HCT116 (cell line): ENCODE measurements around the gene DNMT3L. TPM values are rescaled to one million over a fixed set of nuclear protein-coding genes. Genes with fewer than 3 reads are reported as not detected.
A peak's percentile ranks its signal among the peaks of the same experiment; 100 is the strongest.

Source experiments
- ATAC-seq: fragments of 200-7000 bp; cut with Tn5 transposase; 2 replicates; pipeline ENCODE4 v1.9.1; 2020; ENCODE audit warnings: mild to moderate bottlenecking, moderate library complexity
- BruUV-seq: library from RNA; stranded (reverse); fragments of 400-500 nt; replicated peaks from 2 replicates; lab custom pipeline; 2021; lab: Mats Ljungman, UMichigan
- CTCF ChIA-PET: fragments of 300-600 bp; sonication (Branson Sonifier 250); formaldehyde crosslinking; loops from one replicate; lab custom pipeline; 2021; ENCODE audit warnings: antibody characterized with exemption; lab: Charles Lee
- POLR2A ChIA-PET: fragments of 300-600, 350-600 bp; sonication (Branson Sonifier 250); formaldehyde crosslinking; loops from one replicate; lab custom pipeline; 2021; ENCODE audit warnings: antibody characterized with exemption; lab: Charles Lee
- RAD21 ChIA-PET, 2 experiments: fragments of 300-600 bp; sonication (Branson Sonifier 250); formaldehyde crosslinking; loops; one replicate each; lab custom pipeline; 2023; ENCODE audit warnings: low total read pairs in 2 of 2; ENCODE audit not compliant: uncharacterized antibody in 2 of 2, unreplicated experiment in 2 of 2, low non-redundant PET in 1 of 2; lab: Charles Lee
- DNase-seq: peaks from one replicate; pipeline ENCODE4 v3.0.0-alpha.2; 2010; ENCODE audit warnings: low read depth, low spot score
- H2AFZ ChIP-seq: fragments of 200-600 bp; shearing (Covaris generic), sonication (generic); 2 replicates; pipeline ENCODE4 v1.6.1; 2017; ENCODE audit warnings: low read depth, mixed run types, mixed read lengths, antibody characterized with exemption, low read length; ENCODE audit not compliant: poor library complexity, severe bottlenecking
- H3K27ac ChIP-seq: 2 replicates; pipeline ENCODE4 v1.5.1; 2012; ENCODE audit warnings: low read depth, low read length
- H3K27me3 ChIP-seq: fragments of 200-600 bp; sonication (generic); 2 replicates; pipeline ENCODE4 v1.6.1; 2016; ENCODE audit warnings: mixed run types, low read length, mixed read lengths; ENCODE audit not compliant: insufficient read depth
- H3K36me3 ChIP-seq, 2 experiments: fragments of 200-500 bp in 1 of 2; fragments of 200-600 bp in 1 of 2; sonication (Bioruptor generic) in 1 of 2; sonication (generic) in 1 of 2; 2 replicates each; pipeline versions ENCODE4 v1.5.1 to v1.6.1; 2014 to 2016; ENCODE audit warnings: low read length in 2 of 2, inconsistent platforms in 1 of 2, mixed read lengths in 1 of 2, mixed run types in 1 of 2; ENCODE audit not compliant: insufficient read depth in 2 of 2, control insufficient read depth in 1 of 2
- H3K4me1 ChIP-seq, 2 experiments: fragments of 200-600 bp in 1 of 2; sonication (generic) in 1 of 2; 2 replicates each; pipeline versions ENCODE4 v1.5.1 to v1.6.1; 2012 to 2017; ENCODE audit warnings: low read length in 2 of 2, inconsistent platforms in 1 of 2, mild to moderate bottlenecking in 1 of 2, mixed read lengths in 1 of 2, mixed run types in 1 of 2, moderate library complexity in 1 of 2; ENCODE audit not compliant: insufficient read depth in 2 of 2, control insufficient read depth in 1 of 2
- H3K4me2 ChIP-seq: fragments of 200-600 bp; sonication (generic); 2 replicates; pipeline ENCODE4 v1.6.1; 2017; ENCODE audit warnings: mixed run types, low read length, mixed read lengths
- H3K4me3 ChIP-seq, 2 experiments: fragments of 200-600 bp in 1 of 2; sonication (generic) in 1 of 2; replicated peaks in 1 of 2; 2 replicates each; pipeline ENCODE4 v1.5.1; 2011 to 2016; ENCODE audit warnings: low read length in 2 of 2, control low read depth in 1 of 2, low read depth in 1 of 2, mild to moderate bottlenecking in 1 of 2, mixed read lengths in 1 of 2, mixed run types in 1 of 2
- H3K79me2 ChIP-seq: fragments of 200-600 bp; sonication (generic); 2 replicates; pipeline ENCODE4 v1.6.1; 2017; ENCODE audit warnings: mild to moderate bottlenecking, mixed run types, low read length, moderate library complexity, mixed read lengths; ENCODE audit not compliant: insufficient read depth
- H3K9ac ChIP-seq: fragments of 200-600 bp; sonication (generic); 2 replicates; pipeline ENCODE4 v1.6.1; 2016; ENCODE audit warnings: low read length, mixed read lengths
- H3K9me2 ChIP-seq: fragments of 200-600 bp; sonication (generic), shearing (Covaris generic); 2 replicates; pipeline ENCODE4 v1.6.1; 2017; ENCODE audit warnings: mixed run types, mild to moderate bottlenecking, moderate library complexity; ENCODE audit not compliant: insufficient read depth
- H3K9me3 ChIP-seq, 2 experiments: fragments of 200-500 bp in 1 of 2; fragments of 200-600 bp in 1 of 2; sonication (Bioruptor generic) in 1 of 2; sonication (generic) in 1 of 2; 2 replicates each; pipeline ENCODE4 v1.6.1; 2014 to 2017; ENCODE audit warnings: low read length in 2 of 2, mixed read lengths in 2 of 2, inconsistent platforms in 1 of 2, low read depth in 1 of 2, mild to moderate bottlenecking in 1 of 2, mixed run types in 1 of 2, moderate library complexity in 1 of 2; ENCODE audit not compliant: control insufficient read depth in 1 of 2, insufficient read depth in 1 of 2
- H4K20me1 ChIP-seq: fragments of 200-600 bp; sonication (generic), shearing (Covaris generic); 2 replicates; pipeline ENCODE4 v1.6.1; 2017; ENCODE audit warnings: mixed run types, mild to moderate bottlenecking, moderate library complexity; ENCODE audit not compliant: insufficient read depth
- ATF3 ChIP-seq: IDR thresholded peaks from 2 replicates; pipeline ENCODE4 v1.6.1; 2012
- CBX3 ChIP-seq: IDR thresholded peaks from 2 replicates; pipeline ENCODE4 v1.6.1; 2012; ENCODE audit warnings: low read depth
- CEBPB ChIP-seq: IDR thresholded peaks from 2 replicates; pipeline ENCODE4 v1.6.1; 2012; ENCODE audit warnings: low read depth
- EGR1 ChIP-seq: IDR thresholded peaks from 2 replicates; pipeline ENCODE4 v1.6.1; 2012; ENCODE audit warnings: low read depth
- ELF1 ChIP-seq: IDR thresholded peaks from 2 replicates; pipeline ENCODE4 v1.6.1; 2012; ENCODE audit warnings: low read depth, borderline replicate concordance
- EZH2phosphoT487 ChIP-seq: fragments of 200-600 bp; IDR thresholded peaks from 2 replicates; pipeline ENCODE4 v1.6.1; 2018; ENCODE audit warnings: antibody characterized with exemption, borderline replicate concordance
- FOSL1 ChIP-seq: IDR thresholded peaks from 2 replicates; pipeline ENCODE4 v1.6.1; 2012; ENCODE audit warnings: low read depth
- RAD21 ChIP-seq: IDR thresholded peaks from 2 replicates; pipeline ENCODE4 v1.6.1; 2012; ENCODE audit warnings: low read depth, mild to moderate bottlenecking
- SIN3A ChIP-seq: IDR thresholded peaks from 2 replicates; pipeline ENCODE4 v1.6.1; 2012; ENCODE audit warnings: low read depth
- SRF ChIP-seq: IDR thresholded peaks from 2 replicates; pipeline ENCODE4 v1.6.1; 2012; ENCODE audit warnings: low read depth
- TCF7L2 ChIP-seq: IDR thresholded peaks from 2 replicates; pipeline ENCODE4 v1.7.0; 2011; ENCODE audit warnings: borderline replicate concordance, inconsistent platforms; ENCODE audit not compliant: insufficient read depth, insufficient read length; ENCODE audit errors: extremely low read depth
- YY1 ChIP-seq: IDR thresholded peaks from 2 replicates; pipeline ENCODE4 v1.6.1; 2011; ENCODE audit warnings: low read length, low read depth, moderate library complexity, mild to moderate bottlenecking; ENCODE audit not compliant: insufficient replicate concordance; ENCODE audit errors: extremely low read depth
- ZFX ChIP-seq: fragments of 450-650 bp; IDR thresholded peaks from 2 replicates; pipeline ENCODE4 v1.6.1; 2017
- ZNF274 ChIP-seq: fragments of 200-500 bp; sonication (Bioruptor generic); IDR thresholded peaks from 2 replicates; pipeline ENCODE4 v1.6.1; 2014; ENCODE audit warnings: mild to moderate bottlenecking, low read depth, low read length, inconsistent platforms
- intact Hi-C: fragments of 100-400 bp; cut with micrococcal nuclease; formaldehyde crosslinking; loops from 2 replicates; pipeline ENCODE4 v1.10.0; 2022
- total RNA-seq: library from RNA; stranded (reverse); gene quantifications from one replicate; pipeline ENCODE4 v1.2.1, GENCODE V29; 2021; ENCODE audit not compliant: unreplicated experiment
- TF ChIP-seq, protein P1 (sequence below), 3 experiments: fragments of 200-600 bp in 1 of 3; sonication (generic) in 1 of 3; IDR thresholded peaks in 2 of 3; conservative IDR thresholded peaks in 1 of 3; 2 replicates each; pipeline ENCODE4 v1.5.1; 2012 to 2017; ENCODE audit warnings: low read depth in 2 of 3, low read length in 2 of 3, antibody characterized with exemption in 1 of 3, borderline replicate concordance in 1 of 3, control low read depth in 1 of 3, mild to moderate bottlenecking in 1 of 3, mixed read lengths in 1 of 3, mixed run types in 1 of 3, moderate library complexity in 1 of 3; ENCODE audit not compliant: insufficient read depth in 1 of 3

The DNMT3L gene
- total RNA-seq, 1 experiment from 2014 or later: not detected

GRCh38 chr21:44304877-44305293, 43.2 kb upstream of the DNMT3L start:
- Histone ChIP-seq H3K9me2 (no peaks in the 10 kb centered on the region), H2AFZ (no peak overlapping the region), H3K9me3 (no peaks in the 10 kb centered on the region), H3K9ac (no peak overlapping the region), H3K27ac (no peak overlapping the region), H3K79me2 (peaks cover 57% of the 10 kb centered on the region), H3K4me2 (no peak overlapping the region), H3K36me3 (peaks cover 1 to 4% of the 10 kb centered on the region in 2 experiments; a peak in 1 of 4 replicates), H3K4me1 (peaks cover 10 to 24% of the 10 kb centered on the region in 2 experiments), H3K27me3 (no peaks in the 10 kb centered on the region), H3K4me3 (no peak overlapping the region), H4K20me1 (no peaks in the 10 kb centered on the region)
- intact Hi-C loops: no loop called here
- TF ChIP-seq ATF3 (no peak), RAD21 (no peak), SRF (no peak), ZFX (no peak), ZNF274 (no peak)
- TF ChIP-seq, protein P1, sequence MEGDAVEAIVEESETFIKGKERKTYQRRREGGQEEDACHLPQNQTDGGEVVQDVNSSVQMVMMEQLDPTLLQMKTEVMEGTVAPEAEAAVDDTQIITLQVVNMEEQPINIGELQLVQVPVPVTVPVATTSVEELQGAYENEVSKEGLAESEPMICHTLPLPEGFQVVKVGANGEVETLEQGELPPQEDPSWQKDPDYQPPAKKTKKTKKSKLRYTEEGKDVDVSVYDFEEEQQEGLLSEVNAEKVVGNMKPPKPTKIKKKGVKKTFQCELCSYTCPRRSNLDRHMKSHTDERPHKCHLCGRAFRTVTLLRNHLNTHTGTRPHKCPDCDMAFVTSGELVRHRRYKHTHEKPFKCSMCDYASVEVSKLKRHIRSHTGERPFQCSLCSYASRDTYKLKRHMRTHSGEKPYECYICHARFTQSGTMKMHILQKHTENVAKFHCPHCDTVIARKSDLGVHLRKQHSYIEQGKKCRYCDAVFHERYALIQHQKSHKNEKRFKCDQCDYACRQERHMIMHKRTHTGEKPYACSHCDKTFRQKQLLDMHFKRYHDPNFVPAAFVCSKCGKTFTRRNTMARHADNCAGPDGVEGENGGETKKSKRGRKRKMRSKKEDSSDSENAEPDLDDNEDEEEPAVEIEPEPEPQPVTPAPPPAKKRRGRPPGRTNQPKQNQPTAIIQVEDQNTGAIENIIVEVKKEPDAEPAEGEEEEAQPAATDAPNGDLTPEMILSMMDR (IDR thresholded peaks at IDR 0.05 in 2 of 3, conservative IDR thresholded peaks at IDR 0.05 in 1 of 3; ENCODE audit: borderline replicate concordance in 1 of 3, insufficient read depth in 1 of 3, low read depth in 2 of 3, low read length in 2 of 3): peak in 2 of 3 experiments; percentile 70 to 79; a peak in 4 of 6 replicates
- ATAC-seq (peak; percentile 48), DNase-seq (no peak)
- no TSS peak for BruUV-seq
- POLR2A ChIA-PET: no interaction called here
- RAD21 ChIA-PET: no interaction called here
- CTCF ChIA-PET: no interaction called here

- Histone ChIP-seq H3K4me2 (no peak overlapping the region), H3K27ac (no peak overlapping the region), H3K9me3 (no peaks in the 10 kb centered on the region), H3K9me2 (no peaks in the 10 kb centered on the region), H3K9ac (no peak overlapping the region), H3K79me2 (peaks cover 57% of the 10 kb centered on the region), H4K20me1 (no peaks in the 10 kb centered on the region), H3K36me3 (peaks cover 0 to 2% of the 10 kb centered on the region in 2 experiments; a peak in 1 of 4 replicates), H2AFZ (no peak overlapping the region), H3K4me3 (no peak overlapping the region), H3K27me3 (no peaks in the 10 kb centered on the region), H3K4me1 (peaks cover 10 to 30% of the 10 kb centered on the region in 2 experiments)
- ChIA-PET POLR2A (no interaction called here), CTCF (interaction anchor here (1.4 to 2.2 kb wide), 3 partner anchors 34 to 176 kb away, joined by 3 to 10 read pairs (median 5); no protein-coding TSS in a partner anchor), RAD21 (no interaction called here)
- DNase-seq (no peak), ATAC-seq (no peak)
- BruUV-seq: no TSS peak
- intact Hi-C loops: no loop called here
- TF ChIP-seq TCF7L2: no peak
- TF ChIP-seq FOSL1: no peak
- TF ChIP-seq ATF3: no peak
- no peak for TF ChIP-seq ELF1
- TF ChIP-seq, protein P1 (IDR thresholded peaks at IDR 0.05 in 2 of 3, conservative IDR thresholded peaks at IDR 0.05 in 1 of 3; ENCODE audit: borderline replicate concordance in 1 of 3, insufficient read depth in 1 of 3, low read depth in 2 of 3, low read length in 2 of 3): no peak
- no peak for TF ChIP-seq EGR1
- no peak for TF ChIP-seq CEBPB
- no peak for TF ChIP-seq CBX3
- no peak for TF ChIP-seq SIN3A
- no peak for TF ChIP-seq EZH2phosphoT487
- TF ChIP-seq YY1: no peak
These were observed 42.4 kb upstream of the DNMT3L start for GRCh38 chr21:44304011-44304616.
